Epithelial cell of proximal tubule (primary cell): Measurements from ENCODE around the gene ICE2. TPM values are rescaled to one million over a fixed set of nuclear protein-coding genes. Genes with fewer than 3 reads are reported as not detected.

Experiments used
- DNase-seq: peaks from one replicate; pipeline ENCODE4 v3.0.0-alpha.2; 2011; ENCODE audit warnings: low read depth
- H3K4me3 ChIP-seq: 2 replicates; pipeline ENCODE4 v1.5.1; 2011; ENCODE audit warnings: low read depth, mild to moderate bottlenecking, low read length
- total RNA-seq: library from RNA; depleted of rRNA; stranded (reverse); fragments of >200 nt; gene quantifications from 2 replicates; pipeline ENCODE4 v1.2.3, GENCODE V29; 2015
- TF ChIP-seq, protein P1 (sequence below): conservative IDR thresholded peaks from 2 replicates; pipeline ENCODE4 v1.5.1; 2012; ENCODE audit warnings: low read depth, mild to moderate bottlenecking, low read length

Gene ICE2
- total RNA-seq, 1 donor from 2014 or later: 10.6 TPM

- TF ChIP-seq, protein P1, sequence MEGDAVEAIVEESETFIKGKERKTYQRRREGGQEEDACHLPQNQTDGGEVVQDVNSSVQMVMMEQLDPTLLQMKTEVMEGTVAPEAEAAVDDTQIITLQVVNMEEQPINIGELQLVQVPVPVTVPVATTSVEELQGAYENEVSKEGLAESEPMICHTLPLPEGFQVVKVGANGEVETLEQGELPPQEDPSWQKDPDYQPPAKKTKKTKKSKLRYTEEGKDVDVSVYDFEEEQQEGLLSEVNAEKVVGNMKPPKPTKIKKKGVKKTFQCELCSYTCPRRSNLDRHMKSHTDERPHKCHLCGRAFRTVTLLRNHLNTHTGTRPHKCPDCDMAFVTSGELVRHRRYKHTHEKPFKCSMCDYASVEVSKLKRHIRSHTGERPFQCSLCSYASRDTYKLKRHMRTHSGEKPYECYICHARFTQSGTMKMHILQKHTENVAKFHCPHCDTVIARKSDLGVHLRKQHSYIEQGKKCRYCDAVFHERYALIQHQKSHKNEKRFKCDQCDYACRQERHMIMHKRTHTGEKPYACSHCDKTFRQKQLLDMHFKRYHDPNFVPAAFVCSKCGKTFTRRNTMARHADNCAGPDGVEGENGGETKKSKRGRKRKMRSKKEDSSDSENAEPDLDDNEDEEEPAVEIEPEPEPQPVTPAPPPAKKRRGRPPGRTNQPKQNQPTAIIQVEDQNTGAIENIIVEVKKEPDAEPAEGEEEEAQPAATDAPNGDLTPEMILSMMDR: no peak
- no peak for DNase-seq
- no peak overlapping the region for H3K4me3 ChIP-seq
Observed at GRCh38 chr15:60384526-60385126, 94.3 kb downstream of the ICE2 start.

DNA sequence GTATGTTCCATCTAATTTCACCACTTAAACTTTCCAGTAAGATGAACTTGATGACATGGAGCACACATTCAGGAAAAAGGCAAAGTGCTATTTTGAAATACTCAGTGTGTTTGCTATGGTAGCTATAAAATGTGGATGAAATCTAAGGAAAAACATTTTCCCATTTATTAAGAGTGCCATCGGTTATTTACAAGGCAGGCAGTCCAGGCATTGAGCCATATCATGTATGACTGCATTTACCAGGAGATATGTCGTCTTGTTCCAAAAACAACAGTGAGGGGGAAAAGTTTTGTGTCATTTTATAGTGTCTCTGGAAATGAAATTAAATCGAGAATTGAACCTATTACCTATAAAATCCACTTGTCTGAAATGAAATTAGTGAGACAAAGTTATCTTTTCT lies 94.9 kb downstream of the ICE2 start:
- H3K4me3 ChIP-seq: no peak overlapping the region
- TF ChIP-seq, protein P1: no peak
- no peak for DNase-seq

DNA sequence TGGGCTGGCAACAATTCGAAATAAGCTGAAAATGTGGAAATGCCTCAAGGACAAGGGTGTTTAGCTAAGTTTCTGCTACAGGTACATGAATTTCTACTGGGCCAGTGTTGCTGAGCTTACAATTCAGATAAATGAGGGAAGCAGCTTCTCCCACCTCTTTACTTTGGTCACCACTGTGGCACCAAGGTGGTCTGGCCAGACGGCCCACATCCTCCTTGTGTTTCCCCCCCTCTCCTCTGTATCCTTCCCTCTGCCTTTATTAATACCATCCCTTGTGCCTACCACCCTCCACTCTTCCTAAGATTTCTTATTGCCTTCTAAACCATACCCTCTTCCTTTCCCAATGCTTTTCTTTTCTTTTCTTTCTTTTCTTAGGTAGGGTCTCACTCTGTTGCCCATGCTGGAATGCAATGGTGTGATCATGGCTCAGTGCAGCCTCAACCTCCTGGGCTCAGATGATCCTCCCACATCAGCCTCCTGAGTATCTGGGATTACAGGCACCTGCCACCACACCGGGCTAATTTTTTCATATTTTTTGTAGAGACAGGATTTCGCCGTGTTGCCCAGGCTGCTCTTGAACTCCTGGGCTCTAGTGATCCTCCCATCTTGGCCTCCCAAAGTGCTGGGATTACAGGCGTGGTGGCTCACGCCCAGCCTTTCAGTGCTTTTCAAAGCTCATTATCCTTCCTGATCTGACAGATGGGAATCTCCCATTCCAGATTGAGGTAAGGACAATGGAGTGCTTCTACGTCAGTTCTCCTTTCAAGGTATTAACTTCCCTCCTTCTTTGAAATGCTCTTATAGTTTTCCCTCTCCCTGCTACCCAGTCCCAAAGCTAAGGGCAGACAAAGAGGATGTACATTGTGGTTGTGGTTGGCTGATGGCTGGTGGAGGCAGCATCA lies 95.9 kb downstream of the ICE2 start:
- no peak for DNase-seq
- TF ChIP-seq, protein P1: no peak
- no peak overlapping the region for H3K4me3 ChIP-seq

GRCh38 chr15:60381148-60381788 lies 97.7 kb downstream of the ICE2 start:
- DNase-seq: no peak
- TF ChIP-seq, protein P1: no peak
- no peak overlapping the region for H3K4me3 ChIP-seq

DNA sequence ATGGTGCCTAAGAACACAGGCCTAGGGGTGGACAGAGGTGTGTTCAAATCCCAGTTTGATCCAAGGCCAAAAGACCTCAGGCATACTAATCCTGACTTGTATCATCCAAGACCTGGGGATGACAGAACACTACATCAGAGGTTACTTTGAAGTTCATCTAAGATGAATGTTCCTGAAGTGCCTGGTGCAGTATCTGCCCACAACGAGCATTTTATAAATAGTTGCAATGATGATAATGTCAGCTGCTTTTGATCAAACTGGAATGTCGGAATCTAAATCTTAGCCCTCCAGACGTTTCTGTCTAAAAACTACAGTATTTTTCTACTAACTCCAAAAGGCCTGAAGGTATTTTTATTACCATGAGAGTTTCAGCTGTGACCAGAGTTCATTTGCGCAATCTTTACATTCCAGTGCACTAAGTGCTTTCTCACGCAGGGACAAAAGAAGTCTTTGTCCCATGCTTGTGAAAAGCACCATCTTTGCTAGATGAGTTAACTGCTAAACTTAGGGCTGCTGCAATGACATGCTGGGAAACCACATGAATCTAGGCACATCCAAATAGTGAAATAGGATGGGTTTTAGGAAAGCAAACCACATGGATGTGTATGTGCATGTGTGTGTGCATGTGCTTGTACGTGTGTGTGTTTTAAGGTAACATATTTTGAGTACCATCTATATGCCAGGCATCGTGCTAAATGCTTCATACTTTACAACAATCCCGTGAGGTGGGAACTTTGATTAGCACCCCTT lies 99.2 kb downstream of the ICE2 start:
- no peak overlapping the region for H3K4me3 ChIP-seq
- TF ChIP-seq, protein P1: no peak
- no peak for DNase-seq

- TF ChIP-seq, protein P1: no peak
- no peak overlapping the region for H3K4me3 ChIP-seq
- no peak for DNase-seq
Observed at GRCh38 chr15:60379185-60379524, 99.8 kb downstream of the ICE2 start.
